NCI-H1105 treated with DMSO at 0.1 percent for 48 hours (cell line): ENCODE measurements around the gene UBE2D2.

Experiments
- DNase-seq: peaks from one replicate; lab custom pipeline; 2025; lab: John Stamatoyannopoulos, UW

The UBE2D2 gene

DNA sequence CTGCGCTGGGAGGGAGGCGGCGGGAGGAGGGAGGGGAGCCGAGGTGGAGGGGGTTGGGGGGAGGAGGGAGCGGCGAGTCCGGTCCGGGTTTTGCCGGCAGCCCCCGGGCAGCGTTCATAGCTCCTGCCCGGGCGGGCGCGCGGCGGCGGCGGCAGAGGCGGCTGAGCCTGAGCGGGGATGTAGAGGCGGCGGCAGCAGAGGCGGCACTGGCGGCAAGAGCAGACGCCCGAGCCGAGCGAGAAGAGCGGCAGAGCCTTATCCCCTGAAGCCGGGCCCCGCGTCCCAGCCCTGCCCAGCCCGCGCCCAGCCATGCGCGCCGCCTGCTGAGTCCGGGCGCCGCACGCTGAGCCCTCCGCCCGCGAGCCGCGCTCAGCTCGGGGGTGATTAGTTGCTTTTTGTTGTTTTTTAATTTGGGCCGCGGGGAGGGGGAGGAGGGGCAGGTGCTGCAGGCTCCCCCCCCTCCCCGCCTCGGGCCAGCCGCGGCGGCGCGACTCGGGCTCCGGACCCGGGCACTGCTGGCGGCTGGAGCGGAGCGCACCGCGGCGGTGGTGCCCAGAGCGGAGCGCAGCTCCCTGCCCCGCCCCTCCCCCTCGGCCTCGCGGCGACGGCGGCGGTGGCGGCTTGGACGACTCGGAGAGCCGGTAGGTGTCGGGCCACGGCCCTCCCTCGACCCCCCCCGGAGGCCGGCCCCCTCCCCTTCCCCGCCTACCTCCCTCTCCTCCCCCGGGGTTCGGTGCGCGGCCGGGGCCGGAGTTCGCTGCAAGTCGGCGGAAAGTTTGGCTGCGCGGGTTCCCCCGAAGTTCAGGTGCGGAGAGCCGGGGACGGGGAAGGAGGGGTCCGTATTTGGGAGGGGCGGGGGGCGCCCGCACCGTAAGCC, 87.3 kb downstream of the UBE2D2 start, which contains the start of gene CXXC5:
Gene CXXC5, plus strand, starts transcription at position 145 of the 877 bp plus-strand sequence. CDS start 32,175 bp downstream, outside the sequence.
- peak; percentile 55 for DNase-seq

DNA sequence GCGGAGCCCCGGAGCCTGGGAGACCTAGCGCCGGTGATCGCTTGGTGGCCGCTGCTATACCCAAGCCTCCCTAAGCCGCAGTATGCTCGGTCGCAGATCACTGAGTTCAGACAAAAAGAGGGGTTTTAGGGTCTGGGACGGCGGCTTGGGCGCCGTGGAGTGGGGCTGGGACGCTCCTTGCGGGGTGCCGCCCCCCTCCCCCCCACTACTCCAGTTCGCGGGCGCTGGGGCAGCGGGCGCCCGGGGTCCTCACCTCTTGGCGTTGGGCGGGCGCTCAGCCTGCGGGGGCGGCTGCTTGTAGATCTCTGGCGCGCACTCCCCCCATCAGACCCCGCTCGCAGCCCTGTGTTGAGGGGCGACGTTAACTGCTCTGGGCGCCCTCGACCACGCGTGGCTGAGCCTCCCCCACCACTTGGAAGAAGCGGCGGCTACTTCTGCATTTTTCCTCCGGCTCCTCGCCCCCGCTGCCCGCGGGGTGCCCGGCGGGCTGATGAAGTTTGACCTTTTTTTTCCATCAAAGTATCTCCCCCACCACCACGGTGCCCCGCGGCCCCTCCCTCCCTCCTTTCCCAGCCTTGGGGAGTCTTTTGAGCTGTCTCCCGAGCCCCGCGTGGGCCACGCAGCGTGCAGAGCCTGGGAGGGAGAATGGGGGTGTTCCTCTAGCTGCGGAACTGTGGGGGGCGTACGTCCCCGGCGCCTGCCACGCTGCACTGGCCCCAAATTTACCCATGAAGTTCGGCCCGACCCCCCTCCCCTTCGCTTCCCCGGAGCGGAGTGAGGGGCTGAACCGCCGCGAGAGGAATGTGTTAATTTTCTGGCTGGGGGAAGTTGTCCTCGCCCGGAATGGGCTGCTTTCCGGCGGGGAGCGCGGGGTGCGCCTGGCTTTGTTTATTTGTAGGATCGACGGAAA, 88.2 kb downstream of the UBE2D2 start:
- DNase-seq, result no peak

DNA sequence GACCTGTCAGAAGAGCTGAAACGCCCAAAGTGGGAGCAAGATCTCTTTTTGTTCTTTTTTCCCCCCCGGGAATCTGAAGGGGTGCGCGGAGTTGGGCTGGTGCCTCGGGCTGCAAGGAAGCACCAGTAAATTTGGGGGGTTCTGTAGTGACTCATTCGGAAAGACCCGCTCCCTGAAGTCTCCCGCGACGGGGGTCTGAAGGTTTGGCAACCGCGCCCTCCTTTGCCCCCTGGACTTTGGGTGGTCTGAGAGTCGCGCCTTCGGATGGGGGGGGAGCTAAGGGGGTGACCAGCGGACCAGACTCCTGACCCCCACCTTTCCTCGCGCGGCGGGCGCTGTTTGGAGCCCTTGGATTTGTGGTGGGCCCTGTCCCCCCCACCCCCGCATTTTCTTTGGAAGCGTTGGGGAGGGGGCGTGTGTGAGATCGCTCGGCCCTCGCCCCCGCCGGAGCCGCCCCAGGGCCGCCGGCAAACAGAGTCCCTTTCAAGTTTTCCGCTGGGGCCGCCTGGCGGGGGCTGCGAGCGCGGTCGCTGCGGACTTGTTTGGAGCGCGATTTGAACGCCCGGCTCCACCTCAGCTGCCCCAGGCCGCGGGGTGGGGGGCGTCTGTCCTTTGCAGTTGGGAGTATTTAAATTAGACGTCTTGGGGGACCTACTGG, 89.0 kb downstream of the UBE2D2 start:
- DNase-seq, result no peak

DNA sequence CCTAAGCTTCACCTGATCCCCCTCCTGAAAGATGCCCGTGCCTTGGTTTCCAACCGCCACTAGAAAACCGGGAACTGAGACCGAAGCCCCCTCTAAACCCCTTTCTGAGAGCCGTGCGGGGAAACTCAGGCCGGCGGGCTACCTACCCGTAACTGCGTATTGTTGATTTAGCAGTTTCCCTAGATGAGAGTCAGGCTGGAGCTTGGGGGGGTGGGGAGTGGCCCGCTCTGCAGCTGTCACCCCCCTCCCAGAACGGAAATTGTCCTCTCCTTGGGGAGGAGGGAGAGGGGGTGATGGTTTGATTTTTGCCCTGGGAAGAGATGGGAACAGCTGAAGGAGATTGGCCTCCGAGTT, 89.5 kb downstream of the UBE2D2 start:
- no peak for DNase-seq

DNA sequence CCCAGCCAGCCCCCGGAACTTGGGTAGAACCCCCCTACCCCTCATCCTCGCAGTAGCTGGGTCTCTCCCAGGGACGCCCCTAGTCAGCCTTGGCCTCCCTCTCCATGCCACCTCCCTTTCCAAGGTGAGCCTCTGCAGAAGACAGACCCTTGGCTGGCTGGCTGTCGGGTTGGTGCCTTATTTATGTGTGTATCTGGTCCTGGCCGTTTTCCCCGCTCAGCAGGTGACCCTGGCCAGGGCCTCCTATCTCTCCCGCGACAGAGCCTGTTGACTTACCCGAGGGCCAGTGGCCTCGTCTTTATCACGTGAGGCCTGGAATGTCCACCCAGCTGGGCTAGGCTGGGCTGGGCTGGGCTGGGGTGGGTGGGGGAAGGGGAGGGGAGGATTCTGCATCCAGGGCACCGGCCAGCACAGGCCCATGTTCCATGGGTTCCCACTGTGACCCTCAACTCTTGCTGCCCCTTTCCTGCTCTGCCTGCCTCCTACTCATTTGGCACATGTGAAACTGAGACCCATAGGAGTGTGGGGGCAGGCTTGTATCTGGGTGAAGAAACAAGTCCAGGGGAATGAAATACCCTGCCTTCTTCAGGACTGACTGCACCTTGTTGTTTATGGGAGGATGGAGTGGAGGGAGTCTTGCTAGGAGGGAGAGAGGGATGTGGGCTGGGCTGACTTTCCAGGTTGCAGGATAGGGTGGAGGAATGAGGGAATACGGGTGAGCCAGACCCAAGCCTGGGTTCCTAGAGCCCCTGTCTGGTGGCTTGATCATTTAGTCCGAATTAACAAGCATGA, 90.1 kb downstream of the UBE2D2 start:
- DNase-seq, result no peak

DNA sequence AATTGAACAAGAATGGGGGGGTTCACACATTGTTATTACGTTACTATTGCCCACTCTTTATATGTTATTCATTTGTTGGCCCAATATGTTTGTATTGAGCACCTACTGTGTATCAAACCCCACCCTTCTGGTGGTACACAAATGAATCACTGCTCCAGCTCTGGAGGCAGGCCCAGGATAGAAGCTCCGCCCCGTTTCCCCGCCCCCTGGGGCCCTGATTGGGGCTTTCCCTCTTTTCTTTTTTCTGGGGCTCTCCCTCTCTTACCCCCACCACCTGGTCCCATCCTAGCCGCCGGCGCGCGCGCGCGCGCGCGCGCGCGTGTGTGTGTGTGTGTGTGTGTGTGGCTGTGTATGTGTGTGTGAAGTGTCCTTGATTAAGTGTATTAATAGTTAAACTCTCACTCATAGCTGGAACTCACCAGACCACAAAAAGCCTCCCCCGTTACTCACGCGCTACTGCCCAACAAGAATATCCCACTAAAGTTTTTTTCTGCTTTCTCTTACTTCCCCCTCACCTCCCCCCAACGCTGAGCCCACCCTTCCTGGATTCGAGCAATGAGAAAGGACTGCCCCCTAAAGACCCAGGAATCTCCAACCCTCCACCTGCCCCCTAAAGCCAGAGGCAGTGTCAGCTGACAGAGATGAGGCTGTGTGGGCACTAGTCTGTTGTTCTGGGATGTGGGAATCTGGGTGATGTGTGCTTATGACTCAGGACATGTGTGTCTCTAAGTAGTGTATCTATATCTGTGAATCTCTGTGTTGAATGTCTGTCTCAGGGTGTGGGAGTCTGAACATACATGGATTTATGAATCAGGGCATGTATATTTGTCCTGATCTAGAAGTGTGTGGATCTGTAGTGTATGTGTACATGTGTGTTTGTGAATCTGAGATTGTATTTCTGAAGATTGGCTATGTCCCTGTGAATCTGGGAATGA, 91.0 kb downstream of the UBE2D2 start:
- DNase-seq, result no peak

DNA sequence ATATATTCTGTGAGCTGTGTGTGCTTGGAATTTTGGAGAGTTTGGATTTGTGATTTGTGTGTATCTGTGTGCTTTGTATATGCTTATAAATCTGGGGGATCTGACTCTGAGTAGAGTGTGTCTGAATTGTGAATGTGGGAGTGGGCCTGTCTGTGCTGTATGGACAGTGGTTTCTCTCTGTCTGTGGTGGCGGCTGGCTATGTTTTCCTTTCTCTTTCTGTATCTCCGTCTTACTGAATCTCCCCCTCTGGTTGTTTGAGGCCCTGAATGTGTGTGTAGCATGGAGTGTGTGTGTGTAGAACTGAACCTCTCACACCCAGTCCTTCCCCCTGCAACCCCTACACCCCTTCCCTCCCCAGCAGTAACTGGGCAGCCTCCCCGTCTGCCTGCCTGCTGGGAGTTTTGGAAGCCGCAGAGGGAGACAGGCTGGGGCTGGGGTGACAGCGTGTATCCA, 91.7 kb downstream of the UBE2D2 start:
- no peak for DNase-seq

DNA sequence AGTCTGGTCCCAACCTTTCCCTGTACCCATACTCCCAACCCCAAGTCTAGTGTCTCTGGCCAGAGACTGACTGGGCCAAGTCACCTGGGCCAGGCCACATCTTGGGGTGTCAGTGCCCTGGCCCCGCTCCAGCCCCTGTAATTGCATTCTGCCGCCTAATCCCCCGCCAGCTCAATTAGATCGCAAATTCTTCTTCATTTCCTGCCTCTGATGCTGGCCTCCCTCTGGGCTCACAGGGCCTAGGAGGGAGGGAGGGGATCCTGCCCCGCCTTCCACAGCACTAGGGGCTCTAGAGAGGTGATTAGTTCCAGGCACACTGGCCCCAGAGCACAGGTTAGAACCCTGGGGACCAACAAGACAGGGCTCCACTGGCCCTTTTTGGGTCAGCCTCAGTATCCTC, 92.5 kb downstream of the UBE2D2 start:
- DNase-seq, result no peak

DNA sequence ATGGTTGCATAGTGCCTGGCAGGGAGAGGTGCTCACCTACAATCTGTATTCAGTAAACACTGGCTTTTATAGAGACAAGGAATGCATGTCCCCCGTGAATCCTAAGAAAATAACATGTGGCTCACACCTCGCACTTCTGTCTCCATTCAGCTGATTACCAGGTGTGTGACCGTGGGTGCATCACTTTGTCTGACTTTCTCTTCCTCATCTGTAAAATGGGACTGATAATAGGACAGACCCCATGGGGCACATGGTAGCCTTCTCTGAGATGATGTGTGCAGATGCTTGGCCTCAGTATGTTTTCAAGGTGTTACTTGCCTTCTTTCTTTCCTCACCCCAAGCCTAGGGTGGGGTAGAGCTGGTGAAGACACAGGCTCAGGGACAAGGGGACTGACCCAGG, 93.3 kb downstream of the UBE2D2 start:
- no peak for DNase-seq

DNA sequence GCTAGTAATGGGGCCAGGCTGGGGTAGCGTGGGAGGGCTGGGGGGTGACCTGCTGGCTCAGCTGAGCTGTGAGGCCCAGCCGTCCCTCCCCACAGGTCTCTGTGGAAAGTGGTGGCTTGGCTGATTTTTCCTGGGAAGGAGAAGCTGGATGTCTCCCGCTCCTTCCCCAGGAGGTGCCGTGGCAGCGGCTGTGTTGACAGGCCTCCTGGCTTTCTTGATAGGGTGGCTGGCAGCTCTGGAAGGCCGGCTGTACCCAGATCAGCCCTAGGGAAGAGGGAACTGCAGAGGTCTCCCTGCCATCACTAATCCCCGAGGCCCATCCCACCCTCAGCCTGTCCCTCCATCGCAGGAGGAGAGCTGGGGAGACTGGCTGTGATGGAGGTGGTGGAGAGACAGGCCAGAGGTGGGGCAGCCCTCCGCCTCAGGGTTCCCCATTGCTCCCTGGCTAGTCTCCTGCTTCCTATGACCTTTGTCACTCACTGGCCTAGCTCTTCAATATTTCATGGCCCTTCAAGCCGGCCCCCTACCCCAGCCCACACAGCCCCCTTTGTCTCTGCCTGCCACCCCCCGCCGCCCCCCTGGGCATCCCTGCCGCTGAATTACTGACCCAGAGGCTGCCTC, 93.8 kb downstream of the UBE2D2 start:
- DNase-seq, result no peak

DNA sequence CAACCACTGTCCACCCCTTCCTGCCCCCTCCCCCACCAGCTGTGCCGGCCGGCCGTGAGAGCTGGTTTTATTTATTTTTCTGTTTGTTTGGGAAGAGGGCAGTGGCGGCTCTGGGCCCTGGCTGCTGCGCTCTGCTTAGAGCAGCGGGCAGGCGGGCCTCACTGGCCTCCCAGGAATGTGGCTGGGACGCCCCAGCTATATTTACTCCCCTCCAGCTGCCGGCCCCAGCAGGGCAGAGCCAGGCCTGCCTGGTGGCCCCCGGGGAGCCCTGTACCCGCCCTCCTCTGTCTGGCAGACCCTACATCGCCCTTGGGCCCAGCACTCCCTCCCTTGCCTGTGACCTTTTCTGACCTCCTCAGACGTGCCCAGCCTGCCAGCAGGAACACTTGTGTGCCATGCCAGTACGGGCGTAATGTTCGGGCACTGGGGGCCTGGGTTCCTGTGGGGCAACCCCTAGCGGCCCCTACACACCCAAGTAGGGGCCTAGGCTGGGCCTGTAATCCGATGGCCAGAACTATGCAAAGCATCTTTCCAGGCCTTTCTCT, 94.7 kb downstream of the UBE2D2 start:
- DNase-seq, result no peak

DNA sequence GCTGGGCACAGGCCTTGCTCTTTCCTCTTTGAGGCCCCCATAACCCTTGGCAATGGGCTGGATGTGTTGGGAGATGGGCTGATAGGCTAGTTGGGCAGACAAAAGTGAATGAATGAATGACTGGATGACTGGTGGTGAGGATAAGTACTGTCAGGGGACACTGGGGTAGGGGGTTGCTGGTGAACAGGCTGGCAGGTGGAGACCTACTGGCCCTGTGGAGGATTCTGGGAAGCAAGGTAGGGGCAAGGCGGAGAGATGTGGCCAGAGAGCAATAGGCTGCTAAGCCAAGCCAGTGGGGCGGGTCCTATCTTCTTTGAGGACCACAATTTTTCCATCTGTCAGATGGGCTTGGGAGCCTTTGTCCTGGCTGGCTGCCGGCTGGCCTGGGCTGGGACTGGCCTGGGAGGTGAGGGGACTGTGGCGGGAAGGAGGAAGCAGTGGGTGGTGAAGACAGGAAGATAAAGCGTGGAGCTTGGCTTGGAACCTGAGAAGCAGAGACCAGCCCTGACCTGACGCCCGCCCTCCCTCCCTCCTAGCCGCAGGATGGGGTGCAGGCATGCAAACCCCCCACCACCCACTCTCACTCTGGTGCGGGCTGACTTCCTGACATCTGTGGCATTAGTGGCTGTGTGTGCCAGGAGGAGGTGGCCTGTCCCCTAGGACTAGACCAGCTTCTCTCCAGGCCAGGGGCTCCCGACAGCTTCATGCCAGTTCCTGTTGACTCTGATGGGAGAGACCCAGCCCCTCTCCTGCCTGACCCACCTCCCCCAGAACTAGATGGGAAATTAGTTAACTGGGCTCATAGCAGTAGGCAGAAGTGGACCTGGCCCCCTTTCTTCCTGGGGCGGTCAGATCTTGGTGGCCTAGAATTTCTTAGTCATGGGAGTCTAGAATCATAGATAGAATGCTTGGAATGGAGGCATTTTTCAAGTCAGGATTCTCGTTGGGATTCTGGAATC, 96.5 kb downstream of the UBE2D2 start:
- DNase-seq, result no peak

DNA sequence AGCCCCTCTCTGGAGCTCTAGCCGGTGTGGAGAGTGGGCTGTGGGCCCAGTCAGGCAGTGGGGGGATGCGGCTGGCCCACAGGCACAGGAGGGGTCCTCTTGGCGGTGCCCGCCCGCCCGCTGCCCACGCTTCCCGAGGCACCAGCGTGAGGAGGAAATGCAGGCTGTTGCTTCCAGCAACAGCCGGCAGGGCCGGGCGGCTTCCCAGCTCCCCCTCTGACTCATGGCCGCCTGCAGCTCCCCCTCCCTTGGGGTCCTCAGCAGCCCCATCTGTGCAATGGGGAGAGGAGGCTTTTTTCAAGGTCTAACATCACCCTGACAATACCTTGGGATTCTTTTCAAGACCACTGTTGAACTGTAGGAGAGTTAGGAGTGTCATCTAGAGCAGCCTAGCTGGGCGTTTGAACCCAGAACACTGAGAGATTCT, 97.4 kb downstream of the UBE2D2 start:
- DNase-seq, result no peak

DNA sequence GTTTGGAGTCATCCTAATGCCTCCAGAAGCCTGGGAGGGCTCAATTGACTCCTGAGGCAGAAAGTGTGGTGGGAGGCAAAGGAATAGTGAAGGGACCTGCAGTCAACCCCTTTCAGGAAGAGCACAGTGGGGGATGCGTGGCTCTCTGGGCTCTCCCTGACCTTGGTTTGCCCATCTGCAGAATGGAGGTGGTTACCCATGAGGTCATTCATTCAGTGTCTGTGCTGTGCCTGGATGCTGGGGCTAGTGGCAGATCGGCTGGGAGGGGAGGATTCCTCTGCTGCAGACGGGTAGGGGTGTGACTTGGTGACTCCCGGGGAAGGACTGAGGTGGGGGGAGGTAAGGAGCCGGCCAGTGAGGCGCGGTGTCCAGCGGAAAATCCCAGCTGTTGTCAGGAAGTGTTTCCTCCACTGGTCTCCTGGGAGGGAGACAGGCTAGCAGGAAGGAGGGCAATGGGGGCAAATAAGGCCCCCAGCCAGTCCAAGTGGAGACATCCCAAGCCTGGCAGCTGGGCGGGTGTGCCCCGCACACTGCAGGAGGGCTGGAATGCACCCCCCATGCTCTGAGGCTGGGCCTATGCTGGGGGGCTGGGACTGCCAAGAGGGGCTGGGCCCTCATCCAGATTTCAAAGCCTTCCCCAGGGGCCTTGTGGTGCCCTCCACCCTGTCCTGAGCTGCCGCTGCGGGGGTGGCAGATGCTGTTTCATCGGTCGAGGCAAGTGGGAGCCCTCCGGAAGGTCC, 98.0 kb downstream of the UBE2D2 start:
- no peak for DNase-seq

DNA sequence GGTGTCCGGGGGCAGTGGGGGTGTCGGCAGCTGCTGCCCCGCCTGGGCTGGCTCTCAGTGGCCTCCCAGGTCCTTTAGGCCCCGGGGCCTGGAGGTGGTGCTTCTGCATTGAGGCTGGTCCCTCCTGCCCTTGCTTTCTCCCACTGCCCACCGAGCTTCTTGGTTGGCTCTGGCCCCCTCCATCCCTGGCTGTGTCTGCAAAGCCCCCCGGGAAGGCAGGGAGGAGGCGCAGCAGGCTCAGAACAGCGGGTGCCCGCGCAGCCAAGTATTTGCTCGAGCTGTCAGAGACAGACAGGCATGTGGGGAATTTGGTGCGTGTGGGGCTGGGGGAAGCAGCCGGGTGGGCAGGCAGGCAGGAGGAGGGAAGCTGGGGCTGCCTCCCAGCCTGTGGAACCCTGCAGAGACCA, 98.6 kb downstream of the UBE2D2 start:
- DNase-seq, result no peak

DNA sequence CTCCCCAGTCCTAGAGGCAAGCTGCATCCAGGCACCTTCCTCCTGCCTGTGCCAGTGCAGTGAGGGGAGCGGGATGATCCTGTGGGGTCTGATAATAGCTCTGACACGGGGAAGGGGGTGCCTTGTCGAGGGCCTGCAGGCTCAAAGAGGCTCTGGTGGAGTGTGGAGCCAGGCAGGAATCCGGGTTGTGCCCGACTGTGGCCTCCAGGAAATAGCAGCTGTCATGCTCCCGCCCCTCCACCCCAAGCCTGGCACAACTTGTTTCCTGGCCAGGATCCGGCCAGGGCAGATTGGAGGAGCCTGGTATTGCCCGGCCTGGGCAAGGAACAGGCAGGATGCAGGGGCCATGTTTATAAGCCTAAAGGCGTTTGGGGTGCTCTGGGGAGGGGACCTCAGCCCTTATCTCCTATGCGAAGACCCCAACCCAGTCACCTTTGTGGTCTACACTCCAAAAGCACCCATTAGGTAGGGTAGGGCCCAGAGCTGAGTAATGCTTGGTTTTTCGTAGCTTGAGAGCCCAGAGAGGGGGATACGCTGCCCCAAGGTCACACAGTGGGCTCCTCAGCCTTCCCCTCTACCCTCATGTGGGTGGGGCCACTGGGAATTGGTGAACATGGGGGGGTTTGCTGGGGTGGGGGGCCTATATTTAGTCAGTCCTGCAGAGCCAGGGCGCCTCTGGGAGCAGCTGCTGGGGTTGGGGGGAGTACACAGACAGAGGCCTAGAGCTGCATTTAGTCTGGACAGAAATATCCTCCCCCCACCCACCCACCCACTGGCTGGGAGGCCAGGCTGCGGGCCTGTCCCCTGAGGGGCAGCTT, 99.2 kb downstream of the UBE2D2 start:
- no peak for DNase-seq
